Esophagus squamous epithelium (tissue), 5 donors: Measurements from ENCODE around the gene COQ8A. TPM values are rescaled to one million over a fixed set of nuclear protein-coding genes. Genes with fewer than 3 reads are reported as not detected.

Experiments used
- DNase-seq: peaks from one replicate; lab custom pipeline; 2025; lab: John Stamatoyannopoulos, UW
- H3K27ac ChIP-seq, 4 donors: fragments of 200-600 bp; sonication (generic); one replicate each; pipeline ENCODE4 v1.5.1; 2016 to 2019; ENCODE audit warnings: mild to moderate bottlenecking in 1 of 4
- H3K27me3 ChIP-seq, 4 donors: fragments of 200-600 bp; sonication (generic); 1 replicate in 3 of 4; 2 replicates in 1 of 4; pipeline versions ENCODE4 v1.5.1 to v1.6.0; 2017 to 2021; ENCODE audit warnings: antibody characterized with exemption in 1 of 4
- H3K36me3 ChIP-seq, 3 donors: fragments of 200-600 bp; sonication (generic); one replicate each; pipeline ENCODE4 v1.5.1; 2016 to 2019
- H3K4me1 ChIP-seq, 3 donors: fragments of 200-600 bp; sonication (generic); one replicate each; pipeline ENCODE4 v1.5.1; 2017 to 2019
- H3K4me3 ChIP-seq, 4 donors: fragments of 200-600 bp; sonication (generic); 1 replicate in 3 of 4; 2 replicates in 1 of 4; pipeline ENCODE4 v1.5.1; 2016 to 2019; ENCODE audit warnings: mild to moderate bottlenecking in 2 of 4, moderate library complexity in 1 of 4
- H3K9me3 ChIP-seq, 3 donors: fragments of 200-600 bp; sonication (generic); one replicate each; pipeline ENCODE4 v1.5.1; 2016 to 2019
- POLR2A ChIP-seq, 4 donors: fragments of 450-650 bp; IDR thresholded peaks; one replicate each; pipeline ENCODE4 v1.6.1; 2017; ENCODE audit warnings: antibody characterized with exemption in 4 of 4, mild to moderate bottlenecking in 4 of 4, moderate library complexity in 3 of 4
- WGBS, 2 donors: methylation state at CpG; one replicate each; pipeline ENCODE4 v1.1.5; 2018; 5-methylcytosine and 5-hydroxymethylcytosine counted together
- intact Hi-C: fragments of 100-400 bp; cut with DNase I; formaldehyde crosslinking; loops from one replicate; pipeline ENCODE4 v1.15.0; 2022
- total RNA-seq, 4 donors: library from RNA; depleted of rRNA; stranded (reverse); fragments of >200 nt; gene quantifications; one replicate each; pipeline ENCODE4 v1.1.0, GENCODE V29; 2016
- TF ChIP-seq, protein P1 (sequence below), 6 experiments: fragments of 450-650 bp in 4 of 6; fragments of 200-600 bp in 2 of 6; sonication (generic) in 2 of 6; IDR thresholded peaks; one replicate each; pipeline ENCODE4 v1.5.1; 2016 to 2019; ENCODE audit warnings: antibody characterized with exemption in 6 of 6, mild to moderate bottlenecking in 4 of 6, moderate library complexity in 4 of 6
- donor health status: DM: yes; HTN: yes; CAD: no.

Gene COQ8A
- total RNA-seq, 4 donors from 2014 or later: 9.3 to 37.8 (median 16.9) TPM

DNA sequence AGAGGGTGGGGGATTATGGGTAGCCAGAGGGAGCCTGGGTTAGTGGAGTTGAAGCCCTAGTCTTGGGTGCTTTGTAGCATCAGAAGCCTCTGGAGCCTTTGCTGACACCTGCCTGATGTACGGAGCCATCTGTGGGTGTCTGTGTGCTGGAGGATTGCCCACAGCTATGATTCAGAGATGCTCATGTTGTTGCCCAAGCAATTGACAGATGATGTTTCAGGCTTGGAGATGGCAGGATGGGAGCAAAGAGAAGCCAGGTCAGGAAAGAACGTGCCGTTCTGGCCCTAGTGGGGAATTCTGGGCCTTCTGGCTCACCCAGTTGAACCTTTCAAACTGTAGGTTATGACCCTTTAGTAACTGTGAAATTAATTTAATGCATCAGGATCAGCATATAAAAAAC lies 27.6 kb downstream of the COQ8A start:
- Histone ChIP-seq H3K4me3 (no peak overlapping the region), H3K27ac (peak overlapping the region in 2 of 4 donors; percentile 44 to 49), H3K9me3 (peaks cover 0 to 13% (median 4%) of the 10 kb centered on the region in 3 donors), H3K27me3 (no peaks in the 10 kb centered on the region), H3K36me3 (peaks cover 0 to 89% (median 13%) of the 10 kb centered on the region in 3 donors), H3K4me1 (peaks cover 0 to 2% (median 0%) of the 10 kb centered on the region in 3 donors)
- 38 to 44% methylated on average over 3 of the region's 3 CpGs for WGBS, 2 donors
- no peak for TF ChIP-seq POLR2A (IDR thresholded peaks at IDR 0.05)
- TF ChIP-seq, protein P1, sequence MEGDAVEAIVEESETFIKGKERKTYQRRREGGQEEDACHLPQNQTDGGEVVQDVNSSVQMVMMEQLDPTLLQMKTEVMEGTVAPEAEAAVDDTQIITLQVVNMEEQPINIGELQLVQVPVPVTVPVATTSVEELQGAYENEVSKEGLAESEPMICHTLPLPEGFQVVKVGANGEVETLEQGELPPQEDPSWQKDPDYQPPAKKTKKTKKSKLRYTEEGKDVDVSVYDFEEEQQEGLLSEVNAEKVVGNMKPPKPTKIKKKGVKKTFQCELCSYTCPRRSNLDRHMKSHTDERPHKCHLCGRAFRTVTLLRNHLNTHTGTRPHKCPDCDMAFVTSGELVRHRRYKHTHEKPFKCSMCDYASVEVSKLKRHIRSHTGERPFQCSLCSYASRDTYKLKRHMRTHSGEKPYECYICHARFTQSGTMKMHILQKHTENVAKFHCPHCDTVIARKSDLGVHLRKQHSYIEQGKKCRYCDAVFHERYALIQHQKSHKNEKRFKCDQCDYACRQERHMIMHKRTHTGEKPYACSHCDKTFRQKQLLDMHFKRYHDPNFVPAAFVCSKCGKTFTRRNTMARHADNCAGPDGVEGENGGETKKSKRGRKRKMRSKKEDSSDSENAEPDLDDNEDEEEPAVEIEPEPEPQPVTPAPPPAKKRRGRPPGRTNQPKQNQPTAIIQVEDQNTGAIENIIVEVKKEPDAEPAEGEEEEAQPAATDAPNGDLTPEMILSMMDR (IDR thresholded peaks at IDR 0.05): no peak
- intact Hi-C loops: no loop called here
- no peak for DNase-seq

DNA sequence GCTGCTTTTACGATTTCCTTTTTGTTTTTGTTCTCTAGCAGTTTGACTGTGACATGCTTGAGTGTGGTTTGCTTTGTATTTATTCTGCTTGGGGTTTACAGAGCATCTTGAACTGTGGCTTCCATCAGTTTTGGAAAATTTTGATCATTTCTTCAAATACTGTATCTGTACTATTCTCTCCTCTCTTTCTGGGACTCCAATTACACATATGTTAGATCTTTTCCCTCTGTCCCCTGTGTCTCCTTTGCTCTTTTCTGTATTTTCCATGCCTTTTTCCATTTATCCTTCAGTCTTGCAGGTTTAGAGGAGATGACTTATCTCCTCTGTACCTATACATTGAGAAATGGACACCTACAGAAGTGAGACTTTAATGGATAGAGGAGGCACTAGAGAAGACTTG lies 31.7 kb downstream of the COQ8A start:
- peaks cover 22 to 34% (median 30%) of the 10 kb centered on the region in 3 donors for H3K4me1 ChIP-seq
- peaks cover 0 to 13% (median 4%) of the 10 kb centered on the region in 3 donors for H3K9me3 ChIP-seq
- no peak overlapping the region for H3K27ac ChIP-seq
- 90 to 96% methylated on average over 1 of the region's 1 CpG for WGBS, 2 donors
- intact Hi-C loops: no loop called here
- no peak for DNase-seq
- TF ChIP-seq, protein P1 (IDR thresholded peaks at IDR 0.05): no peak
- no peak for TF ChIP-seq POLR2A (IDR thresholded peaks at IDR 0.05)
- no peaks in the 10 kb centered on the region for H3K27me3 ChIP-seq
- H3K4me3 ChIP-seq: no peak overlapping the region
- H3K36me3 ChIP-seq: peaks cover 0 to 52% (median 0%) of the 10 kb centered on the region in 3 donors

DNA sequence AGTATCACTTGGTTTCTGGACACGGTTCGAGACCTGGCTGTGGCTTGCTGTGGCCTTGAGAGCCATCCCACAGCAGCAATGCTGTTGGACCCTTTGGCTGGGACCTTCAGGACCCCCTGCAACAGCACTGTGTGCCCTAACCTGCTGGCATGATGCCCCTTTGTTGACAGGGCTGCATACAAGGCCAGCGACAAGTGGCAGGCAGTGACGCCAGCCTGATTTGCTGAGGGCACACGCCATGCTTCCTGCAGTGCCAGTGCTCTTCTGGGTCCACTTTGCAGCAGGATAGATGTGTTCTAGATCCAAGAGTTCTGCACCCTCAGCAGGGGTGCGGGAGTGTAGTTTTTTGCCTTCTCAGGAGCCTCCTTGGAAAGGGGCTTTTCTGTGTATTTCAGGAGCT lies 32.8 kb downstream of the COQ8A start:
- 88 to 90% methylated on average over 4 to 5 of the region's 6 CpGs for WGBS, 2 donors
- H3K27ac ChIP-seq: peak overlapping the region; percentile 39 to 88 (median 81)
- TF ChIP-seq, protein P1 (IDR thresholded peaks at IDR 0.05): no peak
- no peak for TF ChIP-seq POLR2A (IDR thresholded peaks at IDR 0.05)
- H3K9me3 ChIP-seq: peaks cover 0 to 13% (median 4%) of the 10 kb centered on the region in 3 donors
- no peak overlapping the region for H3K4me3 ChIP-seq
- peaks cover 0 to 56% (median 5%) of the 10 kb centered on the region in 3 donors for H3K36me3 ChIP-seq
- DNase-seq: no peak
- no peaks in the 10 kb centered on the region for H3K27me3 ChIP-seq
- intact Hi-C loops: no loop called here
- H3K4me1 ChIP-seq: peaks cover 22 to 34% (median 30%) of the 10 kb centered on the region in 3 donors

DNA sequence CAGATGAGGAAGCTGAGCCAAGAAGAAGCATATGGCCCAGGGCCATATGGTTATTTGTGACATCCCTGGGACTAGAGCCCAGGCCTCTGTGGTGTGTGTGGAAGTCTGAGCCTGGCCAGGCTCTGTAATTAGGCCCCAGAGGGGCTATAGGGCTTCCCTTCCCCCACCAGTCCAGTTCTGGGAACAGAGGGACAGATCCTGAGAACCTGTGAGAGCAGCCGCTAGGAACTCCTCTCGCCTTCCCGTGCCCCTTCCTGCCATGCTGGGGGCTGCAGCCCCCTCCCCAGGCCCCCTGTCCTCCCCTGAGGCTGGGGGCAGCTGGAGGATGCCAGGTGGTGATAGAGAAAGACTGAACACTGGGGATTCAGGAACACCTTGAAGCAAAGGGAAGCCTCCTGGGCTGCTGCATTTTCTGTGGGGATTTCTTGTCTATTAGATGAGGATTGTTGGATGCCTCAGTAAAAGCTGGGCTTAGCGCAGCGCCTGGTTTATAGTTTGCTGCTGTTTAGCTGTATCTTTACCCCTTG lies 33.3 kb downstream of the COQ8A start:
- peaks cover 22 to 34% (median 30%) of the 10 kb centered on the region in 3 donors for H3K4me1 ChIP-seq
- no peak overlapping the region for H3K4me3 ChIP-seq
- TF ChIP-seq, protein P1 (IDR thresholded peaks at IDR 0.05): no peak
- no peak for TF ChIP-seq POLR2A (IDR thresholded peaks at IDR 0.05)
- intact Hi-C loops: no loop called here
- 62% methylated on average over 2 of the region's 5 CpGs; no CpG with 5 or more reads in 1 of the 2 donors for WGBS, 2 donors
- DNase-seq: no peak
- H3K36me3 ChIP-seq: peaks cover 0 to 58% (median 5%) of the 10 kb centered on the region in 3 donors
- H3K27ac ChIP-seq: peak overlapping the region; percentile 75 to 92 (median 88)
- peaks cover 0 to 13% (median 4%) of the 10 kb centered on the region in 3 donors for H3K9me3 ChIP-seq
- no peaks in the 10 kb centered on the region for H3K27me3 ChIP-seq

DNA sequence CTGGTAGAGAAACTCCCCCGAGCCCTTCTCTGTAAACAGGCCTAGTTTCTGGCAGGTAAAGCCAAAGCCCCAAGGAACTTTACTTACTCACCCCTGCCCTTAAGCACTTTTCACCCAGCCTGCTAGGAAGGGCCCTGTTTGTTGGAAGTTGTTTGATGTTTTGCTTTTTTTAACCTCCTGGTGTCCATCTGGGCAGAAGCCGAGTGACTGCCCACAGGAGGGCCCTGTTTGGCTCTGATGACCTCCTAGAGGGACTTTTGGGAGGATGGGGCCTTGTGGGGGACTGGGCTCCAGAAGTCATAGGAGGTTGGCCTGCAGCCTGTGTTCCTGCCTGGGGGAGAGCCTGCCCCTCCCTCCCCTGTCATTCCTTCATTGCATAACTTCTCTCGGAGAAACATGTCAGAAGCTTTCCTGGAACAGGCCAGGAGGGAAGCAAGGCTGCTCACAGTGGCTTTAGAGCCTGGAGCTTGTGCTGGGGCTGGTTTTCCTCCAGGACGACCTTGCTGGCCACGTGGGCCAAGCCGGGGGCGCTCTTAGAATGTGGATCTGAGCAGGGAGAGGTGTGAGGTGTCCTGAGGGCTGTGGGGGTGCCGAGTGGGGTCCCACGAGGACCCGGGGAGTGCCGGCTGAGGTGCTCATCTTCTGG lies 33.9 kb downstream of the COQ8A start:
- Histone ChIP-seq H3K36me3 (peaks cover 0 to 58% (median 5%) of the 10 kb centered on the region in 3 donors), H3K4me3 (peak overlapping the region in 1 of 4 donors; percentile 21), H3K9me3 (peaks cover 0 to 13% (median 4%) of the 10 kb centered on the region in 3 donors), H3K4me1 (peaks cover 22 to 34% (median 30%) of the 10 kb centered on the region in 3 donors), H3K27ac (peak overlapping the region; percentile 75 to 92 (median 88)), H3K27me3 (no peaks in the 10 kb centered on the region)
- intact Hi-C loops: no loop called here
- 43 to 45% methylated on average over 1 to 6 of the region's 11 CpGs for whole genome bisulfite sequencing, 2 donors
- TF ChIP-seq POLR2A (IDR thresholded peaks at IDR 0.05): no peak
- TF ChIP-seq, protein P1 (IDR thresholded peaks at IDR 0.05): no peak
- no peak for DNase-seq
